IPS-15b (cell line): ENCODE measurements around the gene PTH1R.

Experiments
- H3K27me3 ChIP-seq: one replicate; pipeline ENCODE4 v1.6.1; 2013; ENCODE audit warnings: low read length; ENCODE audit not compliant: control insufficient read depth, insufficient read depth
- H3K36me3 ChIP-seq: one replicate; pipeline ENCODE4 v1.6.1; 2013; ENCODE audit warnings: low read length; ENCODE audit not compliant: control insufficient read depth, insufficient read depth
- H3K4me1 ChIP-seq: one replicate; pipeline ENCODE4 v1.6.1; 2013; ENCODE audit warnings: mild to moderate bottlenecking, low read length; ENCODE audit not compliant: control insufficient read depth, insufficient read depth
- H3K4me3 ChIP-seq: one replicate; pipeline ENCODE4 v1.5.1; 2013; ENCODE audit warnings: low read depth, low read length
- H3K9ac ChIP-seq: one replicate; pipeline ENCODE4 v1.6.1; 2013; ENCODE audit warnings: low read depth, mild to moderate bottlenecking, low read length
- H3K9me3 ChIP-seq: one replicate; pipeline ENCODE4 v1.6.1; 2013; ENCODE audit warnings: mild to moderate bottlenecking, low read length; ENCODE audit not compliant: control insufficient read depth, insufficient read depth

PTH1R gene

GRCh38 chr3:46897829-46898320 is 20.4 kb downstream of the PTH1R start:
- Histone ChIP-seq H3K9me3 (no peaks in the 10 kb centered on the region), H3K9ac (no peak overlapping the region), H3K27me3 (peaks cover 10% of the 10 kb centered on the region), H3K4me3 (no peak overlapping the region), H3K4me1 (peaks cover 4% of the 10 kb centered on the region), H3K36me3 (no peaks in the 10 kb centered on the region)

- Histone ChIP-seq H3K4me1 (peaks cover 3% of the 10 kb centered on the region), H3K4me3 (no peak overlapping the region), H3K27me3 (peaks cover 3% of the 10 kb centered on the region)
These were observed 21.0 kb downstream of the PTH1R start for GRCh38 chr3:46898321-46899150.

GRCh38 chr3:46899151-46900006 is 21.9 kb downstream of the PTH1R start:
- no peaks in the 10 kb centered on the region for H3K9me3 ChIP-seq
- H3K36me3 ChIP-seq, result no peaks in the 10 kb centered on the region
- no peaks in the 10 kb centered on the region for H3K4me1 ChIP-seq
- no peaks in the 10 kb centered on the region for H3K27me3 ChIP-seq
- H3K4me3 ChIP-seq, result no peak overlapping the region
- no peak overlapping the region for H3K9ac ChIP-seq

More at GRCh38 chr3:46898321-46899150, 21.0 kb downstream of the PTH1R start:
- Histone ChIP-seq H3K36me3 (no peaks in the 10 kb centered on the region), H3K9ac (no peak overlapping the region), H3K9me3 (no peaks in the 10 kb centered on the region)

GRCh38 chr3:46900007-46900292 is 22.4 kb downstream of the PTH1R start:
- H3K9me3 ChIP-seq, result no peaks in the 10 kb centered on the region
- H3K27me3 ChIP-seq, result no peaks in the 10 kb centered on the region
- no peaks in the 10 kb centered on the region for H3K4me1 ChIP-seq
- no peaks in the 10 kb centered on the region for H3K36me3 ChIP-seq
- no peak overlapping the region for H3K4me3 ChIP-seq
- H3K9ac ChIP-seq, result no peak overlapping the region

GRCh38 chr3:46900356-46900755 is 22.8 kb downstream of the PTH1R start:
- Histone ChIP-seq H3K4me1 (no peaks in the 10 kb centered on the region), H3K9ac (no peak overlapping the region), H3K36me3 (no peaks in the 10 kb centered on the region), H3K27me3 (no peaks in the 10 kb centered on the region), H3K4me3 (no peak overlapping the region), H3K9me3 (no peaks in the 10 kb centered on the region)

GRCh38 chr3:46901061-46901460 is 23.5 kb downstream of the PTH1R start:
- H3K9ac ChIP-seq, result no peak overlapping the region
- no peaks in the 10 kb centered on the region for H3K4me1 ChIP-seq
- H3K36me3 ChIP-seq, result no peaks in the 10 kb centered on the region
- H3K9me3 ChIP-seq, result no peaks in the 10 kb centered on the region
- no peak overlapping the region for H3K4me3 ChIP-seq
- H3K27me3 ChIP-seq, result no peaks in the 10 kb centered on the region

- H3K4me3 ChIP-seq, result no peak overlapping the region
- H3K27me3 ChIP-seq, result no peaks in the 10 kb centered on the region
- H3K36me3 ChIP-seq, result no peaks in the 10 kb centered on the region
- no peaks in the 10 kb centered on the region for H3K9me3 ChIP-seq
- H3K9ac ChIP-seq, result no peak overlapping the region
- no peaks in the 10 kb centered on the region for H3K4me1 ChIP-seq
These were observed 24.2 kb downstream of the PTH1R start for GRCh38 chr3:46901591-46902187.

GRCh38 chr3:46902188-46902631 is 24.7 kb downstream of the PTH1R start:
- Histone ChIP-seq H3K9me3 (no peaks in the 10 kb centered on the region), H3K27me3 (no peaks in the 10 kb centered on the region), H3K4me1 (no peaks in the 10 kb centered on the region), H3K9ac (no peak overlapping the region), H3K4me3 (no peak overlapping the region), H3K36me3 (no peaks in the 10 kb centered on the region)

GRCh38 chr3:46903341-46904302 is 26.1 kb downstream of the PTH1R start:
- Histone ChIP-seq H3K9ac (no peak overlapping the region), H3K4me3 (no peak overlapping the region), H3K4me1 (no peaks in the 10 kb centered on the region), H3K9me3 (no peaks in the 10 kb centered on the region), H3K36me3 (no peaks in the 10 kb centered on the region), H3K27me3 (no peaks in the 10 kb centered on the region)

- Histone ChIP-seq H3K9me3 (no peaks in the 10 kb centered on the region), H3K4me1 (no peaks in the 10 kb centered on the region), H3K4me3 (no peak overlapping the region), H3K36me3 (no peaks in the 10 kb centered on the region), H3K9ac (no peak overlapping the region), H3K27me3 (no peaks in the 10 kb centered on the region)
These were observed 27.0 kb downstream of the PTH1R start for GRCh38 chr3:46904303-46905212.
